GM21737 (cell line): Measurements from ENCODE around the gene ERBB2.
"Not testable (repeated sequence)": the region's sequence is repeated elsewhere in the genome, so short reads cannot be mapped to it uniquely, and the experiment has no call there.

ENCODE experiments used
- ATAC-seq: cut with Tn5 transposase; IDR thresholded peaks from one replicate; pipeline ENCODE4 v1.9.1; 2021; ENCODE audit warnings: mild to moderate bottlenecking, moderate library complexity; ENCODE audit not compliant: unreplicated experiment

The ERBB2 gene

GRCh38 chr17:39722965-39723848 lies 23.3 kb downstream of the ERBB2 start:
- ATAC-seq: no peak

- no peak for ATAC-seq
Observed at GRCh38 chr17:39724731-39725130, 24.9 kb downstream of the ERBB2 start.

- ATAC-seq: not testable (repeated sequence)
Observed at GRCh38 chr17:39725923-39726322, 26.1 kb downstream of the ERBB2 start.

- ATAC-seq: no peak
Observed at GRCh38 chr17:39726617-39727016, 26.8 kb downstream of the ERBB2 start.

- ATAC-seq: no peak
Observed at GRCh38 chr17:39727556-39727955, 27.7 kb downstream of the ERBB2 start.

GRCh38 chr17:39729280-39729851 lies 29.5 kb downstream of the ERBB2 start:
- ATAC-seq: no peak

GRCh38 chr17:39730095-39730921 lies 30.4 kb downstream of the ERBB2 start, which contains the start of gene MIEN1:
MIEN1 (minus strand) TSS chr17:39730532; CDS start chr17:39730495, 37 bp downstream.
- ATAC-seq: peak; percentile 92

GRCh38 chr17:39732586-39732985 lies 32.7 kb downstream of the ERBB2 start:
- no peak for ATAC-seq

- no peak for ATAC-seq
Observed at GRCh38 chr17:39735882-39736281, 36.0 kb downstream of the ERBB2 start.

- no peak for ATAC-seq
Observed at GRCh38 chr17:39736319-39737165, 36.7 kb downstream of the ERBB2 start.

GRCh38 chr17:39737206-39737759 lies 37.4 kb downstream of the ERBB2 start:
- ATAC-seq: no peak

- no peak for ATAC-seq
Observed at GRCh38 chr17:39737760-39738567, 38.1 kb downstream of the ERBB2 start, which contains the start of gene GRB7. GRB7 (plus strand) TSS chr17:39737938; CDS start chr17:39742302, 4,364 bp downstream.

- no peak for ATAC-seq
Observed at GRCh38 chr17:39738568-39738901, 38.7 kb downstream of the ERBB2 start.

- no peak for ATAC-seq
Observed at GRCh38 chr17:39738983-39739884, 39.4 kb downstream of the ERBB2 start.

GRCh38 chr17:39739885-39740356 lies 40.1 kb downstream of the ERBB2 start:
- no peak for ATAC-seq

GRCh38 chr17:39740357-39741111 lies 40.7 kb downstream of the ERBB2 start:
- no peak for ATAC-seq

GRCh38 chr17:39742126-39742855 lies 42.4 kb downstream of the ERBB2 start:
- ATAC-seq: no peak
